ENCODE results near the gene GANC. TPM values are rescaled to one million over a fixed set of nuclear protein-coding genes. Genes with fewer than 3 reads are reported as not detected.
A peak's percentile ranks its signal among the peaks of the same experiment; 100 is the strongest.

GANC gene
- total RNA-seq, 4 donors from 2014 or later: 20.8 to 63.5 (median 35.3) TPM

DNA sequence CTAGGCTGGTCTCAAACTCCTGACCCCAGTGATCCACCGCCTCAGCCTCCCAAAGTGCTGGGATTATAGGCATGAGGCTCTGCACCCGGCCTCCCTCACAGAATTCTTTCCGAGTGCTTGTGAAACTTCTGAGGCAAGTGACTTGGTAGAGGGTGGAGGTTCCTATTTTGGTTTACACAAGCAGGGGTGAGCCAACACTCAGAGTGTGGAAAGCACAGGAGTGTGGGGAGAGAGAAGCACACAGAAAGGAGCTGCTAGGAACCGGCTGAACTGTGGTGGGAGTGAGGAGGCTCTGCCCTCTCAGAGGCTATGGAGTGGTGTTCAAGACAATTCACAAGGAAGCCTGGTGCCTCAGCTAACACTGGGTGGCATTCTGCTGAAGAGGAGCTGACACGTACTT lies 94.0 kb downstream of the GANC start:
- no peak for DNase-seq
- Histone ChIP-seq H3K36me3 (no peaks in the 10 kb centered on the region), H3K9me3 (no peaks in the 10 kb centered on the region), H3K27me3 (no peaks in the 10 kb centered on the region), H3K4me1 (no peaks in the 10 kb centered on the region), H3K4me3 (no peak overlapping the region), H3K27ac (no peak overlapping the region)
- TF ChIP-seq CTCF (IDR thresholded peaks at IDR 0.05): no peak
- TF ChIP-seq POLR2A (IDR thresholded peaks at IDR 0.05): no peak

- TF ChIP-seq POLR2A (IDR thresholded peaks at IDR 0.05): no peak
- no peak for TF ChIP-seq CTCF (IDR thresholded peaks at IDR 0.05)
- no peaks in the 10 kb centered on the region for H3K4me1 ChIP-seq
- no peaks in the 10 kb centered on the region for H3K27me3 ChIP-seq
These were observed 95.1 kb downstream of the GANC start for GRCh38 chr15:42368096-42368495.

DNA sequence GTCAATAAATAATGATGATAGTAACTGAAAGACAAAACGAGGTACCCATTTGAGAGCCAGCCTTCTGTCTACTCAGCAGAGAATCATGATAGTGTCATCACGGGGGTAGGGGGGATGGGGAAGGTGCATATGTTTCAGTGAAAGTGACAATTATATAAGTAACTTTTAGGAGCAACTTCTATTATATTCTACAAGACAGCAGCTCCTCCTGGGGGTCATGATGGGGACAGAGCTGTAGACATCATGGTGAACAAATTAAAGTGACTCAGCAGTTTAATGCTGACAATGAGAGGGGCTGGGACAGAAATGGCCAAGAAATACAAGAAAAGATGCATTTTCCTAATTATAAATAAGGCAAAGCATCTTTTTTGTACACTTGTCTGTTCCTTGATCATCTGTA lies 98.1 kb downstream of the GANC start:
- no peaks in the 10 kb centered on the region for H3K27me3 ChIP-seq

More at GRCh38 chr15:42368096-42368495, 95.1 kb downstream of the GANC start:
- Histone ChIP-seq H3K9me3 (no peaks in the 10 kb centered on the region), H3K36me3 (no peaks in the 10 kb centered on the region), H3K4me3 (no peak overlapping the region), H3K27ac (no peak overlapping the region)
- no peak for DNase-seq

GRCh38 chr15:42373274-42373673 lies 100.3 kb downstream of the GANC start:
- Histone ChIP-seq H3K27ac (no peak overlapping the region), H3K27me3 (no peaks in the 10 kb centered on the region), H3K4me1 (no peaks in the 10 kb centered on the region), H3K4me3 (no peak overlapping the region), H3K36me3 (no peaks in the 10 kb centered on the region), H3K9me3 (peaks cover 0 to 4% (median 0%) of the 10 kb centered on the region in 4 donors)
- TF ChIP-seq CTCF (IDR thresholded peaks at IDR 0.05) (no peak), POLR2A (IDR thresholded peaks at IDR 0.05) (no peak)
- no peak for DNase-seq

More for the DNA sequence above, 98.1 kb downstream of the GANC start:
- H3K4me3 ChIP-seq: no peak overlapping the region
- TF ChIP-seq POLR2A (IDR thresholded peaks at IDR 0.05) (no peak), CTCF (IDR thresholded peaks at IDR 0.05) (peak in 1 of 6 experiments; percentile 10)
- no peaks in the 10 kb centered on the region for H3K4me1 ChIP-seq
- H3K27ac ChIP-seq: no peak overlapping the region
- DNase-seq: no peak
- no peaks in the 10 kb centered on the region for H3K9me3 ChIP-seq
- H3K36me3 ChIP-seq: no peaks in the 10 kb centered on the region

- Histone ChIP-seq H3K4me3 (no peak overlapping the region), H3K27me3 (no peaks in the 10 kb centered on the region), H3K9me3 (peaks cover 0 to 6% (median 0%) of the 10 kb centered on the region in 4 donors), H3K27ac (no peak overlapping the region), H3K4me1 (no peaks in the 10 kb centered on the region), H3K36me3 (no peaks in the 10 kb centered on the region)
- no peak for DNase-seq
- TF ChIP-seq POLR2A (IDR thresholded peaks at IDR 0.05) (no peak), CTCF (IDR thresholded peaks at IDR 0.05) (no peak)
These were observed 100.9 kb downstream of the GANC start for GRCh38 chr15:42373936-42374335.

DNA sequence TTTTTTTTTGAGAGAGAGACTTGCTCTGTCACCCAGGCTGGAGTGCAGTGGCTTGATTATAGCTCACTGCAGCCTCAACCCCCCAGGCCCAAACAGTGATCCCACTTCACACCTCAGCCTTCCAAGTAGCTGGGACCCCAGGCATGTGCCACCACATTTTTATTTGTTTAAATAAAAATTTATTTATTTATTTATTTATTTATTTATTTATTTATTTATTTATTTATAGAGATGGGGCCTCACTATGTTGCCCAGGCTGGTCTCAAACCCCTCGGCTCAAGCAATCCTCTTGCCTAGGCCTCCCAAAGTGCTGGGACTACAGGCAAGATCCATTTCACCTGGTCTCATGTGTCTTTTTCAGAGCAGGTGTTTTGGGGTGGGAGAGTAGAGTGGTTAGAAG lies 101.8 kb downstream of the GANC start:
- H3K4me1 ChIP-seq: no peaks in the 10 kb centered on the region
- no peak for DNase-seq
- H3K36me3 ChIP-seq: no peaks in the 10 kb centered on the region
- H3K9me3 ChIP-seq: peaks cover 0 to 6% (median 0%) of the 10 kb centered on the region in 4 donors
- TF ChIP-seq CTCF (IDR thresholded peaks at IDR 0.05) (no peak), POLR2A (IDR thresholded peaks at IDR 0.05) (no peak)
- H3K27ac ChIP-seq: no peak overlapping the region
- H3K27me3 ChIP-seq: no peaks in the 10 kb centered on the region
- H3K4me3 ChIP-seq: no peak overlapping the region
